H9 (cell line): ENCODE measurements around the gene PPP4R2. TPM values are rescaled to one million over a fixed set of nuclear protein-coding genes. Genes with fewer than 3 reads are reported as not detected.
"Not testable (repeated sequence)": the region's sequence is repeated elsewhere in the genome, so short reads cannot be mapped to it uniquely, and the experiment has no call there.

Source experiments
- DNase-seq: peaks from one replicate; pipeline ENCODE4 v3.0.0-alpha.2; 2017
- H2AFZ ChIP-seq: one replicate; pipeline ENCODE4 v1.6.1; 2013; ENCODE audit warnings: mild to moderate bottlenecking, low read length, control low read depth, moderate library complexity
- H2AK5ac ChIP-seq: 2 replicates; pipeline ENCODE4 v1.6.1; 2013; ENCODE audit warnings: low read length, control low read depth, mixed read lengths; ENCODE audit not compliant: insufficient read length
- H2BK120ac ChIP-seq: one replicate; pipeline ENCODE4 v1.6.1; 2013; ENCODE audit warnings: low read depth, mild to moderate bottlenecking, low read length, control low read depth, inconsistent platforms; ENCODE audit not compliant: poor library complexity, severe bottlenecking
- H2BK12ac ChIP-seq: 2 replicates; pipeline ENCODE4 v1.6.1; 2013; ENCODE audit warnings: low read length, control low read depth, mixed read lengths, low read depth; ENCODE audit not compliant: insufficient read length
- H2BK15ac ChIP-seq: 2 replicates; pipeline ENCODE4 v1.6.1; 2013; ENCODE audit warnings: low read depth, low read length, control low read depth
- H2BK20ac ChIP-seq: one replicate; pipeline ENCODE4 v1.6.1; 2013; ENCODE audit warnings: low read depth, mild to moderate bottlenecking, low read length, control low read depth, inconsistent platforms; ENCODE audit not compliant: poor library complexity, severe bottlenecking
- H2BK5ac ChIP-seq: 2 replicates; pipeline ENCODE4 v1.6.1; 2013; ENCODE audit warnings: low read length, control low read depth, mixed read lengths; ENCODE audit not compliant: insufficient read length
- H3K14ac ChIP-seq: 2 replicates; pipeline ENCODE4 v1.6.1; 2013; ENCODE audit warnings: low read length, control low read depth; ENCODE audit not compliant: insufficient read depth
- H3K18ac ChIP-seq: 2 replicates; pipeline ENCODE4 v1.6.1; 2013; ENCODE audit warnings: low read depth, mild to moderate bottlenecking, mixed read lengths, low read length, control low read depth; ENCODE audit not compliant: insufficient read length
- H3K23ac ChIP-seq: 2 replicates; pipeline ENCODE4 v1.6.1; 2013; ENCODE audit warnings: low read length, control low read depth, mixed read lengths, low read depth; ENCODE audit not compliant: insufficient read length
- H3K23me2 ChIP-seq: 2 replicates; pipeline ENCODE4 v1.6.1; 2013; ENCODE audit warnings: low read depth, mild to moderate bottlenecking, mixed read lengths, low read length, control low read depth; ENCODE audit not compliant: insufficient read length, poor library complexity, severe bottlenecking
- H3K27ac ChIP-seq: 2 replicates; pipeline ENCODE4 v1.5.1; 2013; ENCODE audit warnings: low read length, control low read depth, mixed read lengths, low read depth; ENCODE audit not compliant: insufficient read length
- H3K27me3 ChIP-seq: 2 replicates; pipeline ENCODE4 v1.6.1; 2013; ENCODE audit warnings: low read length, control low read depth, inconsistent platforms; ENCODE audit not compliant: insufficient read depth
- H3K4ac ChIP-seq: 2 replicates; pipeline ENCODE4 v1.6.1; 2013; ENCODE audit warnings: low read depth, mild to moderate bottlenecking, control low read depth, inconsistent platforms, low read length, moderate library complexity
- H3K4me1 ChIP-seq: 2 replicates; pipeline ENCODE4 v1.6.1; 2013; ENCODE audit warnings: low read length, control low read depth, inconsistent platforms; ENCODE audit not compliant: insufficient read depth
- H3K4me2 ChIP-seq: 2 replicates; pipeline ENCODE4 v1.6.1; 2013; ENCODE audit warnings: low read length, control low read depth, mixed read lengths; ENCODE audit not compliant: insufficient read length, insufficient read depth
- H3K56ac ChIP-seq: 2 replicates; pipeline ENCODE4 v1.6.1; 2013; ENCODE audit warnings: low read depth, mild to moderate bottlenecking, mixed read lengths, low read length, control low read depth; ENCODE audit not compliant: insufficient read length
- H3K79me1 ChIP-seq: 2 replicates; pipeline ENCODE4 v1.6.1; 2013; ENCODE audit warnings: low read depth, mild to moderate bottlenecking, moderate library complexity, low read length, control low read depth, inconsistent platforms; ENCODE audit not compliant: insufficient read depth, poor library complexity, severe bottlenecking
- H3K79me2 ChIP-seq: 2 replicates; pipeline ENCODE4 v1.6.1; 2013; ENCODE audit warnings: low read length, control low read depth, inconsistent platforms; ENCODE audit not compliant: insufficient read depth
- H3K9ac ChIP-seq: 2 replicates; pipeline ENCODE4 v1.6.1; 2013; ENCODE audit warnings: low read length, control low read depth, mixed read lengths; ENCODE audit not compliant: insufficient read length; ENCODE audit errors: extremely low read depth
- H3K9me3 ChIP-seq: one replicate; pipeline ENCODE4 v1.6.1; 2013; ENCODE audit warnings: low read depth, low read length, inconsistent platforms; ENCODE audit not compliant: control insufficient read depth
- H3T11ph ChIP-seq: one replicate; pipeline ENCODE4 v1.6.1; 2013; ENCODE audit warnings: mild to moderate bottlenecking, low read length, control low read depth, inconsistent platforms
- H4K20me1 ChIP-seq: one replicate; pipeline ENCODE4 v1.6.1; 2013; ENCODE audit not compliant: control insufficient read depth, insufficient read length, insufficient read depth
- H4K5ac ChIP-seq: 2 replicates; pipeline ENCODE4 v1.6.1; 2013; ENCODE audit warnings: low read depth, mild to moderate bottlenecking, mixed read lengths, low read length, control low read depth; ENCODE audit not compliant: insufficient read length
- H4K8ac ChIP-seq: replicated peaks from 2 replicates; pipeline ENCODE4 v1.6.1; 2013; ENCODE audit warnings: low read length, control low read depth, mixed read lengths, low read depth; ENCODE audit not compliant: insufficient read length
- H4K91ac ChIP-seq: 2 replicates; pipeline ENCODE4 v1.6.1; 2013; ENCODE audit warnings: low read depth, mild to moderate bottlenecking, moderate library complexity, mixed read lengths, low read length, control low read depth; ENCODE audit not compliant: insufficient read length
- H3K27ac Mint-ChIP-seq, 3 experiments: 2 replicates in 2 of 3; 3 replicates in 1 of 3; pipeline ENCODE4 v1.8.0; 2020 to 2021; ENCODE audit warnings: mixed read lengths in 3 of 3, mild to moderate bottlenecking in 1 of 3, moderate library complexity in 1 of 3
- H3K27me3 Mint-ChIP-seq: 2 replicates; pipeline ENCODE4 v1.8.0; 2021; ENCODE audit warnings: low read depth, mild to moderate bottlenecking, moderate library complexity, mixed read lengths
- H3K36me3 Mint-ChIP-seq, 3 experiments: 2 replicates in 2 of 3; 3 replicates in 1 of 3; pipeline ENCODE4 v1.8.0; 2020 to 2021; ENCODE audit warnings: low read depth in 3 of 3, mixed read lengths in 3 of 3; ENCODE audit not compliant: insufficient read depth in 1 of 3
- H3K4me1 Mint-ChIP-seq, 2 experiments: 2 replicates each; pipeline ENCODE4 v1.8.0; 2020; ENCODE audit warnings: mixed read lengths in 2 of 2
- H3K4me3 Mint-ChIP-seq, 2 experiments: 2 replicates in 1 of 2; 3 replicates in 1 of 2; pipeline ENCODE4 v1.8.0; 2020 to 2021; ENCODE audit warnings: mild to moderate bottlenecking in 2 of 2, mixed read lengths in 2 of 2, moderate library complexity in 1 of 2
- H3K9me3 Mint-ChIP-seq, 2 experiments: 2 replicates in 1 of 2; 3 replicates in 1 of 2; pipeline ENCODE4 v1.8.0; 2020; ENCODE audit warnings: mild to moderate bottlenecking in 2 of 2, mixed read lengths in 2 of 2, moderate library complexity in 1 of 2
- CTCF ChIP-seq: fragments of 200-600 bp; sonication (generic); conservative IDR thresholded peaks from 3 replicates; pipeline ENCODE4 v1.8.0; 2021; ENCODE audit warnings: antibody characterized with exemption, mild to moderate bottlenecking
- WGBS: extraction: QIAGEN DNeasy Blood & Tissue Kit; methylation state at CpG from one replicate; pipeline ENCODE4 v1.1.7; 2013; ENCODE audit warnings: missing lambda C conversion rate, low lambda C conversion rate, mixed read lengths; ENCODE audit not compliant: insufficient read length; ENCODE audit errors: extremely low coverage; 5-methylcytosine and 5-hydroxymethylcytosine counted together
- total RNA-seq: library from RNA; stranded (reverse); gene quantifications from 2 replicates; pipeline ENCODE4 v1.2.1, GENCODE V29; 2021

Gene PPP4R2
- total RNA-seq, 1 experiment from 2014 or later = 132 TPM

- Histone ChIP-seq H2AK5ac (no peak overlapping the region), H3K79me1 (peaks cover 3% of the 10 kb centered on the region), H3K4me2 (peak overlapping the region; percentile 48), H3K27ac (no peak overlapping the region), H3K23me2 (peaks cover 10% of the 10 kb centered on the region), H2BK12ac (no peak overlapping the region), H3K14ac (no peak overlapping the region), H4K8ac (no peak overlapping the region), H3K79me2 (peaks cover 66% of the 10 kb centered on the region), H2AFZ (no peak overlapping the region), H3K9ac (peak overlapping the region; percentile 31), H4K91ac (no peak overlapping the region), H3T11ph (no peak overlapping the region), H2BK5ac (no peak overlapping the region), H2BK20ac (no peak overlapping the region), H3K27me3 (no peaks in the 10 kb centered on the region), H2BK15ac (no peak overlapping the region), H4K20me1 (no peaks in the 10 kb centered on the region), H3K9me3 (no peaks in the 10 kb centered on the region), H3K23ac (no peak overlapping the region), H4K5ac (no peak overlapping the region), H3K18ac (no peak overlapping the region), H3K4ac (no peak overlapping the region), H3K4me1 (no peaks in the 10 kb centered on the region), H2BK120ac (no peak overlapping the region), H3K56ac (no peak overlapping the region)
- Mint-ChIP-seq H3K4me1 (peaks cover 22 to 48% of the 10 kb centered on the region in 2 experiments), H3K36me3 (peaks cover 36 to 67% (median 66%) of the 10 kb centered on the region in 3 experiments), H3K27ac (peak overlapping the region in 2 of 3 experiments; percentile 58 to 76; a peak in 2 of 7 replicates), H3K27me3 (no peaks in the 10 kb centered on the region; the same call in 1 of the 2 replicates), H3K9me3 (no peaks in the 10 kb centered on the region), H3K4me3 (peak overlapping the region; percentile 33 to 48; a peak in 3 of 5 replicates)
- TF ChIP-seq CTCF = no peak
- DNase-seq = no peak
- WGBS = no CpG with 5 or more reads among the region's 2 CpGs
Observed at GRCh38 chr3:72999951-73000350, 3.3 kb downstream of the PPP4R2 start.

- Mint-ChIP-seq H3K36me3 (peaks cover 53 to 87% (median 85%) of the 10 kb centered on the region in 3 experiments), H3K4me1 (peaks cover 21 to 43% of the 10 kb centered on the region in 2 experiments), H3K27ac (peak overlapping the region in 2 of 3 experiments; percentile 75 to 77; a peak in 3 of 7 replicates)
- not testable (repeated sequence) for H4K91ac ChIP-seq, H2BK5ac ChIP-seq, H3K56ac ChIP-seq, H3K9me3 Mint-ChIP-seq, H2AK5ac ChIP-seq, DNase-seq, H3K4ac ChIP-seq, H3K14ac ChIP-seq, H2BK120ac ChIP-seq, H3K4me3 Mint-ChIP-seq, H3T11ph ChIP-seq, H3K79me1 ChIP-seq, H4K20me1 ChIP-seq, H2AFZ ChIP-seq, H2BK15ac ChIP-seq, H3K27ac ChIP-seq, H3K18ac ChIP-seq, H3K9ac ChIP-seq, H3K9me3 ChIP-seq, H4K8ac ChIP-seq, H2BK20ac ChIP-seq, H3K27me3 ChIP-seq, H3K23ac ChIP-seq, H2BK12ac ChIP-seq, H3K27me3 Mint-ChIP-seq, H3K23me2 ChIP-seq, H3K4me2 ChIP-seq, H3K4me1 ChIP-seq, H4K5ac ChIP-seq
- no CpG with 5 or more reads among the region's 8 CpGs for WGBS
- peaks cover 81% of the 10 kb centered on the region for H3K79me2 ChIP-seq
Observed at GRCh38 chr3:73003050-73003449, 6.4 kb downstream of the PPP4R2 start.
